Sigmoid colon (tissue), 7 donors: ENCODE data around the gene SCYGR4. TPM values are rescaled to one million over a fixed set of nuclear protein-coding genes. Genes with fewer than 3 reads are reported as not detected.

Experiments used
- DNase-seq: peaks from one replicate; pipeline ENCODE4 v3.0.0-alpha.2; 2019
- H3K27ac ChIP-seq, 4 donors: fragments of 200-600 bp; sonication (generic); one replicate each; pipeline ENCODE4 v1.5.1; 2016 to 2019; ENCODE audit warnings: mild to moderate bottlenecking in 1 of 4
- H3K27me3 ChIP-seq, 3 donors: fragments of 200-600 bp; sonication (generic); one replicate each; pipeline ENCODE4 v1.5.1; 2019; ENCODE audit warnings: mild to moderate bottlenecking in 1 of 3
- H3K36me3 ChIP-seq, 4 donors: fragments of 200-600 bp; sonication (generic); one replicate each; pipeline ENCODE4 v1.5.1; 2016 to 2019
- H3K4me1 ChIP-seq, 4 donors: fragments of 200-600 bp; sonication (generic); one replicate each; pipeline ENCODE4 v1.5.1; 2017 to 2019
- H3K4me3 ChIP-seq, 4 donors: fragments of 200-600 bp; sonication (generic); one replicate each; pipeline ENCODE4 v1.5.1; 2017 to 2019; ENCODE audit warnings: mild to moderate bottlenecking in 2 of 4, moderate library complexity in 1 of 4
- H3K9me3 ChIP-seq, 4 donors: fragments of 200-600 bp in 3 of 4; sonication (generic) in 3 of 4; one replicate each; pipeline versions ENCODE4 v1.5.1 to v1.6.1; 2013 to 2019
- CTCF ChIP-seq, 4 experiments: fragments of 450-650 bp in 3 of 4; fragments of 200-600 bp in 1 of 4; IDR thresholded peaks; one replicate each; pipeline ENCODE4 v1.5.1; 2016 to 2019; ENCODE audit warnings: antibody characterized with exemption in 4 of 4, mild to moderate bottlenecking in 3 of 4, moderate library complexity in 2 of 4
- EP300 ChIP-seq, 4 donors: sonication (generic); formaldehyde crosslinking; IDR thresholded peaks; one replicate each; pipeline ENCODE4 v1.6.1; 2017; ENCODE audit warnings: antibody characterized with exemption in 4 of 4
- POLR2A ChIP-seq, 2 donors: fragments of 450-650 bp; IDR thresholded peaks; one replicate each; pipeline ENCODE4 v1.6.1; 2016; ENCODE audit warnings: antibody characterized with exemption in 2 of 2, mild to moderate bottlenecking in 2 of 2, moderate library complexity in 2 of 2
- POLR2AphosphoS5 ChIP-seq, 4 donors: sonication (generic); formaldehyde crosslinking; IDR thresholded peaks; one replicate each; pipeline ENCODE4 v1.6.1; 2017; ENCODE audit warnings: antibody characterized with exemption in 4 of 4
- WGBS, 2 donors: extraction: QIAGEN DNeasy Blood & Tissue Kit; methylation state at CpG; one replicate each; pipeline ENCODE4 v1.1.7; 2013; 5-methylcytosine and 5-hydroxymethylcytosine counted together
- intact Hi-C: fragments of 100-400 bp; cut with DNase I; formaldehyde crosslinking; loops from one replicate; pipeline ENCODE4 v1.15.1; 2023
- polyA plus RNA-seq, 3 donors: library from polyadenylated mRNA; stranded (reverse); fragments of 200-250 nt; gene quantifications; one replicate each; pipeline ENCODE4 v1.2.3, GENCODE V29; 2013
- total RNA-seq, 4 donors: library from RNA; depleted of rRNA; stranded (reverse); fragments of >200 nt; gene quantifications; one replicate each; pipeline ENCODE4 v1.1.0, GENCODE V29; 2016
- donor health status: healthy with polysubstance abuse.
- donor health status: Bipolar disorder and iron deficiency.
- donor health status: healthy.

The SCYGR4 gene
- total and polyA plus RNA-seq, 7 donors, result not detected

- Histone ChIP-seq H3K4me1 (no peaks in the 10 kb centered on the region), H3K27ac (no peak overlapping the region), H3K27me3 (no peaks in the 10 kb centered on the region), H3K9me3 (no peaks in the 10 kb centered on the region), H3K4me3 (no peak overlapping the region), H3K36me3 (no peaks in the 10 kb centered on the region)
- 19 to 51% methylated on average over 4 of the region's 4 CpGs for WGBS, 2 donors
- TF ChIP-seq POLR2AphosphoS5 (IDR thresholded peaks at IDR 0.05), result no peak
- no peak for TF ChIP-seq EP300 (IDR thresholded peaks at IDR 0.05)
- DNase-seq, result no peak
- intact Hi-C loops, result loop anchor here (10.0 kb wide), 1 partner anchor 179 kb away; the partner anchor contains the start of gene AGFG1
Observed at GRCh38 chr2:227653419-227653818, 36.1 kb downstream of the SCYGR4 start.

GRCh38 chr2:227654426-227654825 is 37.1 kb downstream of the SCYGR4 start:
- no peak overlapping the region for H3K4me3 ChIP-seq
- no peak for DNase-seq
- no peaks in the 10 kb centered on the region for H3K9me3 ChIP-seq
- no peaks in the 10 kb centered on the region for H3K4me1 ChIP-seq
- intact Hi-C loops, result loop anchor here (10.0 kb wide), 1 partner anchor 180 kb away; the partner anchor contains the start of gene AGFG1
- H3K27me3 ChIP-seq, result no peaks in the 10 kb centered on the region
- no peak overlapping the region for H3K27ac ChIP-seq
- 62 to 92% methylated on average over 1 of the region's 1 CpG for WGBS, 2 donors
- H3K36me3 ChIP-seq, result no peaks in the 10 kb centered on the region
- TF ChIP-seq POLR2A (IDR thresholded peaks at IDR 0.05) (no peak), CTCF (IDR thresholded peaks at IDR 0.05) (no peak), POLR2AphosphoS5 (IDR thresholded peaks at IDR 0.05) (no peak), EP300 (IDR thresholded peaks at IDR 0.05) (no peak)

GRCh38 chr2:227655454-227655853 is 38.2 kb downstream of the SCYGR4 start:
- Histone ChIP-seq H3K4me3 (no peak overlapping the region), H3K4me1 (no peaks in the 10 kb centered on the region), H3K27ac (peak overlapping the region in 1 of 4 donors; percentile 30), H3K36me3 (no peaks in the 10 kb centered on the region), H3K27me3 (no peaks in the 10 kb centered on the region), H3K9me3 (no peaks in the 10 kb centered on the region)
- intact Hi-C loops, result loop anchor here (10.0 kb wide), 1 partner anchor 181 kb away; the partner anchor contains the start of gene AGFG1
- DNase-seq, result no peak
- WGBS, 2 donors, result 30 to 33% methylated on average over 1 of the region's 1 CpG
- peak in 2 of 4 donors; percentile 24 to 51 for TF ChIP-seq POLR2AphosphoS5 (IDR thresholded peaks at IDR 0.05)
- no peak for TF ChIP-seq EP300 (IDR thresholded peaks at IDR 0.05)
- no peak for TF ChIP-seq POLR2A (IDR thresholded peaks at IDR 0.05)
- no peak for TF ChIP-seq CTCF (IDR thresholded peaks at IDR 0.05)

- Histone ChIP-seq H3K27me3 (no peaks in the 10 kb centered on the region), H3K4me3 (no peak overlapping the region), H3K4me1 (no peaks in the 10 kb centered on the region), H3K9me3 (no peaks in the 10 kb centered on the region), H3K36me3 (no peaks in the 10 kb centered on the region), H3K27ac (no peak overlapping the region)
- no peak for DNase-seq
- no peak for TF ChIP-seq POLR2A (IDR thresholded peaks at IDR 0.05)
- no peak for TF ChIP-seq CTCF (IDR thresholded peaks at IDR 0.05)
- no peak for TF ChIP-seq POLR2AphosphoS5 (IDR thresholded peaks at IDR 0.05)
- no peak for TF ChIP-seq EP300 (IDR thresholded peaks at IDR 0.05)
- intact Hi-C loops, result loop anchor here (10.0 kb wide), 1 partner anchor 183 kb away; the partner anchor contains the start of gene AGFG1
- WGBS, 2 donors, result 29 to 62% methylated on average over 8 of the region's 8 CpGs
Observed at GRCh38 chr2:227657199-227657845, 40.0 kb downstream of the SCYGR4 start.

GRCh38 chr2:227661025-227661649 is 43.8 kb downstream of the SCYGR4 start:
- Histone ChIP-seq H3K9me3 (no peaks in the 10 kb centered on the region), H3K4me3 (no peak overlapping the region), H3K4me1 (no peaks in the 10 kb centered on the region), H3K36me3 (no peaks in the 10 kb centered on the region), H3K27me3 (no peaks in the 10 kb centered on the region), H3K27ac (no peak overlapping the region)
- 50 to 61% methylated on average over 7 of the region's 7 CpGs for WGBS, 2 donors
- TF ChIP-seq POLR2AphosphoS5 (IDR thresholded peaks at IDR 0.05) (no peak), EP300 (IDR thresholded peaks at IDR 0.05) (no peak), CTCF (IDR thresholded peaks at IDR 0.05) (no peak), POLR2A (IDR thresholded peaks at IDR 0.05) (no peak)
- no peak for DNase-seq
- intact Hi-C loops, result no loop called here
